Astrocyte (in vitro differentiated cells and primary cell): ENCODE measurements around the gene CBX7. TPM values are rescaled to one million over a fixed set of nuclear protein-coding genes. Genes with fewer than 3 reads are reported as not detected.

ENCODE experiments used
- DNase-seq: peaks from one replicate; pipeline ENCODE4 v3.0.0-alpha.2; 2010; ENCODE audit warnings: low read depth
- FAIRE-seq: peaks from 2 replicates; lab custom pipeline; 2011; peaks lifted over from hg19 to GRCh38; lab: Jason Lieb, UNC
- H2AFZ ChIP-seq: 2 replicates; pipeline ENCODE4 v1.6.0; 2012; ENCODE audit warnings: low read depth, low read length, inconsistent platforms
- H3K27ac ChIP-seq: 2 replicates; pipeline ENCODE4 v1.5.1; 2011; ENCODE audit warnings: low read depth, low read length, inconsistent platforms
- H3K27me3 ChIP-seq: 2 replicates; pipeline ENCODE4 v1.6.0; 2011; ENCODE audit warnings: low read length, inconsistent platforms; ENCODE audit not compliant: insufficient read depth
- H3K36me3 ChIP-seq: 2 replicates; pipeline ENCODE4 v1.5.1; 2011; ENCODE audit warnings: low read length, inconsistent platforms; ENCODE audit not compliant: insufficient read depth
- H3K4me1 ChIP-seq: 2 replicates; pipeline ENCODE4 v1.5.1; 2011; ENCODE audit warnings: low read length, inconsistent platforms; ENCODE audit not compliant: insufficient read depth
- H3K4me2 ChIP-seq: 2 replicates; pipeline ENCODE4 v1.6.0; 2012; ENCODE audit warnings: low read length, inconsistent platforms
- H3K4me3 ChIP-seq: 2 replicates; pipeline ENCODE4 v1.5.1; 2011; ENCODE audit warnings: low read depth, mild to moderate bottlenecking, low read length, inconsistent platforms; ENCODE audit not compliant: insufficient read depth
- H3K79me2 ChIP-seq: 2 replicates; pipeline ENCODE4 v1.6.0; 2012; ENCODE audit warnings: mild to moderate bottlenecking, low read length, inconsistent platforms; ENCODE audit not compliant: insufficient read depth
- H3K9ac ChIP-seq: 2 replicates; pipeline ENCODE4 v1.6.0; 2012; ENCODE audit warnings: mild to moderate bottlenecking, low read length, inconsistent platforms
- H3K9me3 ChIP-seq: 2 replicates; pipeline ENCODE4 v1.5.1; 2012; ENCODE audit warnings: low read depth, mild to moderate bottlenecking, low read length, inconsistent platforms; ENCODE audit not compliant: insufficient read depth
- H4K20me1 ChIP-seq: 2 replicates; pipeline ENCODE4 v1.6.0; 2012; ENCODE audit warnings: low read length, inconsistent platforms; ENCODE audit not compliant: insufficient read depth
- H3K27ac Mint-ChIP-seq: one replicate; pipeline ENCODE4 v1.8.0; 2021; ENCODE audit warnings: mild to moderate bottlenecking, mixed read lengths; ENCODE audit not compliant: unreplicated experiment
- H3K27me3 Mint-ChIP-seq: one replicate; pipeline ENCODE4 v1.8.0; 2021; ENCODE audit warnings: low read depth, mixed read lengths; ENCODE audit not compliant: unreplicated experiment
- H3K36me3 Mint-ChIP-seq: one replicate; pipeline ENCODE4 v1.8.0; 2021; ENCODE audit warnings: low read depth, mixed read lengths; ENCODE audit not compliant: unreplicated experiment
- H3K4me1 Mint-ChIP-seq: one replicate; pipeline ENCODE4 v1.8.0; 2021; ENCODE audit warnings: low read depth, mixed read lengths; ENCODE audit not compliant: unreplicated experiment
- H3K4me3 Mint-ChIP-seq: one replicate; pipeline ENCODE4 v1.8.0; 2021; ENCODE audit warnings: mild to moderate bottlenecking, moderate library complexity, mixed read lengths; ENCODE audit not compliant: unreplicated experiment
- H3K9me3 Mint-ChIP-seq: one replicate; pipeline ENCODE4 v1.8.0; 2021; ENCODE audit warnings: mild to moderate bottlenecking, mixed read lengths; ENCODE audit not compliant: unreplicated experiment
- CTCF ChIP-seq: IDR thresholded peaks from 2 replicates; pipeline ENCODE4 v1.5.1; 2011; ENCODE audit warnings: low read depth, mild to moderate bottlenecking, inconsistent platforms, low read length, moderate library complexity; ENCODE audit not compliant: insufficient read depth
- EZH2 ChIP-seq: IDR thresholded peaks from 2 replicates; pipeline ENCODE4 v1.6.1; 2012; ENCODE audit warnings: mild to moderate bottlenecking, low read length, inconsistent platforms; ENCODE audit not compliant: insufficient read depth
- total RNA-seq: library from RNA; stranded (reverse); gene quantifications from 2 replicates; pipeline ENCODE4 v1.2.1, GENCODE V29; 2021

The CBX7 gene
- total RNA-seq, 1 donor from 2014 or later: 1.2 TPM

- H3K4me3 Mint-ChIP-seq: no peak overlapping the region
- H3K27me3 ChIP-seq: no peaks in the 10 kb centered on the region
- no peaks in the 10 kb centered on the region for H3K9me3 ChIP-seq
- H3K36me3 Mint-ChIP-seq: peaks cover 1% of the 10 kb centered on the region
- no peaks in the 10 kb centered on the region for H3K36me3 ChIP-seq
- no peaks in the 10 kb centered on the region for H4K20me1 ChIP-seq
- DNase-seq (no peak), FAIRE-seq (no peak)
- H3K4me3 ChIP-seq: no peak overlapping the region
- H3K27ac ChIP-seq: peak overlapping the region; percentile 81
- H3K27me3 Mint-ChIP-seq: no peaks in the 10 kb centered on the region
- no peaks in the 10 kb centered on the region for H3K79me2 ChIP-seq
- H3K9ac ChIP-seq: peak overlapping the region; percentile 44
- H2AFZ ChIP-seq: no peak overlapping the region
- TF ChIP-seq EZH2: no peak
- TF ChIP-seq CTCF: no peak
- no peak overlapping the region for H3K27ac Mint-ChIP-seq
- H3K4me1 Mint-ChIP-seq: peaks cover 30% of the 10 kb centered on the region
- peaks cover 52% of the 10 kb centered on the region for H3K4me1 ChIP-seq
- H3K9me3 Mint-ChIP-seq: peaks cover 2% of the 10 kb centered on the region
- H3K4me2 ChIP-seq: peak overlapping the region; percentile 66
These were observed 24.4 kb upstream of the CBX7 start for GRCh38 chr22:39176714-39177455.

GRCh38 chr22:39176143-39176713 lies 23.7 kb upstream of the CBX7 start:
- no peaks in the 10 kb centered on the region for H3K36me3 ChIP-seq
- H3K27ac ChIP-seq: peak overlapping the region; percentile 81
- no peak overlapping the region for H2AFZ ChIP-seq
- H4K20me1 ChIP-seq: no peaks in the 10 kb centered on the region
- TF ChIP-seq CTCF: no peak
- no peak for TF ChIP-seq EZH2
- Mint-ChIP-seq H3K9me3 (peaks cover 2% of the 10 kb centered on the region), H3K4me1 (peaks cover 32% of the 10 kb centered on the region), H3K27me3 (no peaks in the 10 kb centered on the region), H3K4me3 (no peak overlapping the region), H3K36me3 (peaks cover 1% of the 10 kb centered on the region), H3K27ac (peak overlapping the region; percentile 83)
- H3K27me3 ChIP-seq: no peaks in the 10 kb centered on the region
- peaks cover 53% of the 10 kb centered on the region for H3K4me1 ChIP-seq
- H3K9me3 ChIP-seq: no peaks in the 10 kb centered on the region
- H3K79me2 ChIP-seq: no peaks in the 10 kb centered on the region
- peak overlapping the region; percentile 66 for H3K4me2 ChIP-seq
- DNase-seq (peak; percentile 52), FAIRE-seq (no peak)
- H3K4me3 ChIP-seq: no peak overlapping the region
- peak overlapping the region; percentile 44 for H3K9ac ChIP-seq
